ENCODE results near the gene MIGA2.

GRCh38 chr9:129022037-129022436 lies 14.4 kb upstream of the MIGA2 start:
- TF ChIP-seq, protein P1, sequence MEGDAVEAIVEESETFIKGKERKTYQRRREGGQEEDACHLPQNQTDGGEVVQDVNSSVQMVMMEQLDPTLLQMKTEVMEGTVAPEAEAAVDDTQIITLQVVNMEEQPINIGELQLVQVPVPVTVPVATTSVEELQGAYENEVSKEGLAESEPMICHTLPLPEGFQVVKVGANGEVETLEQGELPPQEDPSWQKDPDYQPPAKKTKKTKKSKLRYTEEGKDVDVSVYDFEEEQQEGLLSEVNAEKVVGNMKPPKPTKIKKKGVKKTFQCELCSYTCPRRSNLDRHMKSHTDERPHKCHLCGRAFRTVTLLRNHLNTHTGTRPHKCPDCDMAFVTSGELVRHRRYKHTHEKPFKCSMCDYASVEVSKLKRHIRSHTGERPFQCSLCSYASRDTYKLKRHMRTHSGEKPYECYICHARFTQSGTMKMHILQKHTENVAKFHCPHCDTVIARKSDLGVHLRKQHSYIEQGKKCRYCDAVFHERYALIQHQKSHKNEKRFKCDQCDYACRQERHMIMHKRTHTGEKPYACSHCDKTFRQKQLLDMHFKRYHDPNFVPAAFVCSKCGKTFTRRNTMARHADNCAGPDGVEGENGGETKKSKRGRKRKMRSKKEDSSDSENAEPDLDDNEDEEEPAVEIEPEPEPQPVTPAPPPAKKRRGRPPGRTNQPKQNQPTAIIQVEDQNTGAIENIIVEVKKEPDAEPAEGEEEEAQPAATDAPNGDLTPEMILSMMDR (IDR thresholded peaks at IDR 0.05), result no peak
- no peak for TF ChIP-seq POLR2A (IDR thresholded peaks at IDR 0.05)
